Adipose tissue (tissue), 3 donors: ENCODE measurements around the gene CAPZA1. TPM values are rescaled to one million over a fixed set of nuclear protein-coding genes. Genes with fewer than 3 reads are reported as not detected.

Source experiments
- H3K27ac ChIP-seq: one replicate; pipeline ENCODE4 v1.5.1; 2013; ENCODE audit warnings: low read depth, low read length
- WGBS, 3 donors: extraction: QIAGEN DNeasy Blood & Tissue Kit; methylation state at CpG; one replicate each; pipeline ENCODE4 v1.1.7; 2013; 5-methylcytosine and 5-hydroxymethylcytosine counted together
- polyA plus RNA-seq, 3 donors: library from polyadenylated mRNA; stranded (reverse); fragments of 200-250 nt; gene quantifications; one replicate each; pipeline ENCODE4 v1.2.3, GENCODE V29; 2013
- donor health status: healthy with polysubstance abuse.
- donor health status: Bipolar disorder and iron deficiency.
- donor health status: healthy.

The CAPZA1 gene
- polyA plus RNA-seq, 3 donors = 20.8 to 75.8 (median 46.8) TPM

DNA sequence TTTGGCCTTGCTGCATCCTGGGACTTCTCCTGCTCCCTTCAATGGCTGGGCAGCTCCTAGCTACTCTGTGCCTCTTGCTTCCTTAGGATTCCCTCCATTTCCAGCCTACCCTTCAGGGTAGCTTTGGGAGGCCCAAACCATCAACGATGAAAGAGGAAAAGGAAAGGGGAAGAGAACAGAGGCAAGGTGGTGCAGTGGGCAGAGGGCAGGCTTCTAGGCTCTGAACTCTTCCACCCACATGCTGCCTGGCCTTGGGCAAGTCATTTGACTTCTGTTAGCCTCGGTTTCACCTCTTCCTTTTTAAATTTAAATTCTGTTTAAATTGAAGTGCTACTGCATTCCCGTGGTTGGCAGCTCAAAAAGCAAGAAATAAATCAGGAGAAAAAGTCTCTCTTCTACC lies 101.2 kb downstream of the CAPZA1 start:
- H3K27ac ChIP-seq = no peak overlapping the region
- 57 to 59% (median 57%) methylated on average over 3 of the region's 3 CpGs for WGBS, 3 donors

Other genes starting within 250 kb of the CAPZA1 start
- gene CTTNBP2NL, start 223.6 kb upstream of the CAPZA1 start, polyA plus RNA-seq = 10 to 100 TPM in 1 of 3 donors, 1 to 10 TPM in 2; 1.9 to 11.8 (median 8.5) TPM
- 1 to 10 TPM in 2 of 3 donors, under 1 TPM in 1; 0.52 to 2.6 (median 1.3) TPM for gene WNT2B, start 110.9 kb upstream of the CAPZA1 start, polyA plus RNA-seq
- gene ST7L, start 691 bp upstream of the CAPZA1 start, polyA plus RNA-seq = 10 to 100 TPM in 1 of 3 donors, 1 to 10 TPM in 2; 6.6 to 10.6 (median 8.0) TPM
- 10 to 100 TPM; 18.4 to 38.2 (median 29.3) TPM for gene MOV10, start 54.8 kb downstream of the CAPZA1 start, polyA plus RNA-seq
- gene RHOC, start 87.3 kb downstream of the CAPZA1 start, polyA plus RNA-seq = 100 to 1,000 TPM in 2 of 3 donors, 10 to 100 TPM in 1; 91.9 to 321 (median 266) TPM
- gene PPM1J, start 95.5 kb downstream of the CAPZA1 start, polyA plus RNA-seq = 1 to 10 TPM in 1 of 3 donors, under 1 TPM in 2; 0.62 to 2.1 (median 0.67) TPM